NCI-H1105 (cell line): ENCODE data around the gene PTPN18.

ENCODE experiments used
- DNase-seq: peaks from one replicate; lab custom pipeline; 2025; lab: John Stamatoyannopoulos, UW

The PTPN18 gene

GRCh38 chr2:130339885-130340745, 15.7 kb upstream of the PTPN18 start:
- no peak for DNase-seq

- DNase-seq, result peak; percentile 41
Observed at GRCh38 chr2:130341562-130342019, 14.3 kb upstream of the PTPN18 start.

GRCh38 chr2:130342020-130342532, 13.8 kb upstream of the PTPN18 start:
- DNase-seq, result peak; percentile 91

DNA sequence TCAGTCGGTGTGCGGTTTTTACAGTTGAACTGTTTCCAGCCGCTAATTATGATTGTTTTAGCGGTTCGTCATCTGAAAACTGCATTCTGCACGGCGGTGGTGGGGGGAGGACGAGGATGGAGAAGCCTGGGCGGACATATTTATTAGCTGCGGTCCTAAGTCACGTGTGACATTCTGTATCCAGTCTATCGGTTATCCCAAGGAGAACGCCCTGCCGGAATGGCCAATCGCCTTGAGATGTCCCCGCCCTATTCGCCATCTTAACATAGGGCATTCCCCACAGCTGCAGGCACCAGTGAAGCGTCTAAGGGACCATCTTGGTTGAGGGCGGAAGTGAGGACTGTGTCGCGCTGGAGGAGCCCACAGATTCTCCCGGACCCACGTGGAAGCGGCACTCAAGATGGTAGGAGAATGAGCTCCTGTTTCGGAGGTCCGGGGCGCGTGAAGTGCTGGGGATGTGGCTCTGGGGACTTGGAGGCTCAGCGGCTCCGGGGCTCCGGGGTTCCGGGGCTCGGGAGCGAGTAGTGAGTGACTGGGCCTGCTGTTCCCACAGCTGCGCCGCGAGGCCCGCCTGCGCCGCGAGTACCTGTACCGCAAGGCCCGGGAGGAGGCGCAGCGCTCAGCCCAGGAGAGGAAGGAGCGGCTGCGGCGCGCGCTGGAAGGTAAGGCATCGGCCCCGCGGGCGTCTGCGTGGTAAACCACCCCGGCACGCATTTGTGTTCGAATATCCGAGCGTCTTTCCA, 13.2 kb upstream of the PTPN18 start, which contains the start of gene IMP4:
Gene IMP4 (plus strand): TSS at position 365 of the 743 bp plus-strand sequence. CDS start 36 bp downstream, at position 401.
- DNase-seq, result peak; percentile 97

- no peak for DNase-seq
Observed at GRCh38 chr2:130344578-130344977, 11.3 kb upstream of the PTPN18 start.

DNA sequence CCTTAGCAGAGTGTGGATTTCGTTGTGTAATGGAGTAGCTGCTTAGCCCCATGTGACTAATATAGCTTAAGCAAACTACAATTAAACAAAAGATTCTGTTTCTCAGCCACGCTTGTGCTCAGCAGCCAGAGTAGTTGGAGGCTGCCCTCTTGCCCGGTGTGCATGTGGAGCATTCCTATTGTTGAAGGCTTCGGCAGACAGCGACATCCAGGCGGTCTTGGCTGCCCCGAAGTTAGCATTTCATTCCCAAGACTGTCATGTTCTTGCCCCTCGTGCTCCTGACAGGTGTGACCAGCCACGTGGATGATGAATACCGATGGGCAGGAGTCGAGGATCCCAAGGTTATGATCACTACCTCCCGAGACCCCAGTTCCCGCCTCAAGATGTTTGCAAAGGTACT, 10.8 kb upstream of the PTPN18 start:
- no peak for DNase-seq

GRCh38 chr2:130345611-130346010, 10.2 kb upstream of the PTPN18 start:
- DNase-seq, result no peak

GRCh38 chr2:130346041-130346740, 9.7 kb upstream of the PTPN18 start:
- no peak for DNase-seq

GRCh38 chr2:130346741-130347066, 9.2 kb upstream of the PTPN18 start:
- DNase-seq, result no peak

DNA sequence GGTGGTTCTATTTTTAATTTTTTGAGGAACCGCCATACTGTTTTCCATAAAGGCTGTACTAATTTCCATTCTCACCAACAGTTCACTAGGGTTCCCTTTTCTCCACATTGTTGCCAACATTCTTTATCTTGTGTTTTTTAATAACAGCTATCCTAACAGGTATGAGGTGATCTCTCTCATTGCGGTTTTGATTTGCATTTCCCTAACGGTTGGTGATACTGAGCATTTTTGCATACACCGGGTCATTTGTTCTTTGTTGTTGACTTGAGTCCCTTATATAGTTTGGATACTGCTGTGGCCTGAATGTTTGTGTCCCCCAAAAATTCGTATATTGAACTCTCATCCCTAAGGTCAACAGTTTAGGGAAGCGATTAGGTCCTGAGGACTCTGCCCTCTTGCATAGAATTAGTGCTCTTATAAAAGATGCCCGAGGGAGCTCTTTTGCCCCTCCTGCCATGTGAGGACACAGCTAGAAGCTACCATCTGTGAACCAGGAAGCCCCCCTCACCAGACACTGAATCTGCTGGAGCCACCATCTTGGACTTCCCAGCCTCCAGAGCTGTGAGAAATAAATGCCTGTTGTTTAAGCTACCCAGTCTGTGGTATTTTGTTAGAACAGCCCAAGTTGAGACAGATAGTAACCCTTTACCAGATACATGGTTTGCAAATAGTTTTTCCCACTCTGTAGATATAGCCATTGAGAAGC, 8.5 kb upstream of the PTPN18 start:
- no peak for DNase-seq

DNA sequence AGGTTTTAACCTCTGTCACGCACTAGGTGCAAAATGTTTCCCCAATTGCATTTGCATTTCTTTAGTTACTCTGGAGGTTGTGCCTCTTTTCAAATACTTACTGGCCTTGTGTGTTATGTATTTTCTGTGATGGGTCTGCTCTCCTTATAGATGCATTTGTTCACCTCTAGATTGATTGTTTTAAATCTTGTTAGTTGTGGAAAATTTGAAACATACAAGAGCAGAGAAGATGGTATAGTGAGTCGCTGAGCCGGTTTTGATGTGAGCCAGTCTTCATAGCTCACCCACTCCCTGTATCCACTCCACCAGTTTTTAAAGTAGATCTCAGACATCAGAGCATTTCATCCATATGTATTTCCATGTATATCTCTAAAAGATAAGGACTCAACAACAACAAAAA, 6.7 kb upstream of the PTPN18 start:
- DNase-seq, result no peak

- DNase-seq, result no peak
Observed at GRCh38 chr2:130351711-130352110, 4.1 kb upstream of the PTPN18 start.

- no peak for DNase-seq
Observed at GRCh38 chr2:130352237-130352636, 3.6 kb upstream of the PTPN18 start.

DNA sequence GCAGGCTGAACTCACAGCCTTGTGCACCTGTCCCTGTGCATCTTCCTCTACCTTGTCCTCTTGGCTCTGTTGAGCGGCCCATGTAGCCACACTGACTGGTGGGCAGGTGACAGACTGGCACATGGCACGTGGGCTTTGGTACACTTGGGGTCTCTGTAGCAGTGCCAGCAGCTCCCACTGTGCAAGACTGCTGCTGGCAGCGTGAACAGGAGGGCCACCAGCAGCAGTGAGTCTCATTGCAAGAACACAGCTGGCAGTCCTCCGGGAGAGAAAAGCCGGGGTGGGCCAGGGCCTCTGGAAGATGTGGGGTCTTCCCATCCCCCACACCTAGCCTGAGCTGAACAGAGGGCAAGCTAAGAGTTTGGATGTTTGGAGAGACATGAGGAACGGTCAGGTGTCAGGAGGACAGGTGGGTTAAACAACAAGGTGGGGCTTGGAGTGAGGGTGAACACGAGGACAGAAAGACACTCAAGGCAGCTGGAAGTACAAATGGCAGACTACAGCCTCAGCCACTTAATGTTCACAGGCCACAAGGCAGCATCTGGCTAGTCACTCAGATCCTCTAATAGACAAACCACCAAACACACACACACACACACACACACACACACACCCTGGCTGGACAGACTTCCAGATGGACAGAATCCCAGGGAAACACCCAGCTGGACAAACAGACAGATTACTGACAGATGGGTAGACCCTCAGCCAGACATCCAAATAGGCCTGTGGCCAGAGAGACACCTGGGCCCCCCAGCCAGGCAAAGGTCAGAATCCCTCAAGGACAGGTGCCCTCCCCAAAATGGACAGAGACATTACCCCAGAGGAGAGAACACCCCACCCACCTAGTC, 2.3 kb upstream of the PTPN18 start:
- no peak for DNase-seq

GRCh38 chr2:130354139-130354428, 1.8 kb upstream of the PTPN18 start:
- DNase-seq, result no peak

DNA sequence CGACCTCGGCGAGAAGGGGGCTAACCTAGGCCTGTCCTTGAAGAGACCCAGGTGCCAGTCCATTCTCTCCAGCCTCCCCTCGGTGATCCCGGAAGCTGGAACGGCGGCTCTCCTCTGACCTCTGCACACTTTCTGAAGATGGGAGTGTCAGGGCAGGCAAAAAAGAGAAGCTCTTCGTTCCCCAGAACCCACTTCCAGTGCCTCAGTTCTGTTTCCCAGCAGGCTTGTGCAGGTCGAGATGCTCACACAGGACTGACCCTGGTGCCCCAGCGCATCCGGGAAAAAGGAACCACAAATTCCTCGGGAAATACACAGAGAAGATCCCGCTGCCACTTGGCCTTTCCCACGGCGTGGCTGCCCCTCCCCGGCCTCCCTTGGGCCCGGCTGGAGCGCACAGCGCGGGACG, 681 bp upstream of the PTPN18 start:
- DNase-seq, result no peak

DNA sequence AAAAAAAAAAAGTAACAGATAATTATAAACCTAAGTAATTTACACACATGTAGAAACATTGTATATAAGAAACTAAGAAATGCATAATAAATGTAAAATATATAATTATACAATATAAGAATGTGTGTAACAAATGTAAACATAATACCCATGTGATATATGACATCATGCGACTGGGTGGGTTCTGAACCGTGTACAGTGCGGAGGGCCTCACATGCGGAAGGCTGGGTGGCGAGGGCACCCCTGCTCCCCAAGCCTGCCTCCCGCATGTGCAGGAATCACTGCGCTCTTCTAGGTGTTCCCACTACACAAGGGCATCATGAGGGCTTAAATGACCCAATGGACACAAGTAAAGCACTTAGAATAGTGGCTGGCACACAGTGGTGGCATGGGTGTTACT, 2.0 kb downstream of the PTPN18 start:
- DNase-seq, result no peak

DNA sequence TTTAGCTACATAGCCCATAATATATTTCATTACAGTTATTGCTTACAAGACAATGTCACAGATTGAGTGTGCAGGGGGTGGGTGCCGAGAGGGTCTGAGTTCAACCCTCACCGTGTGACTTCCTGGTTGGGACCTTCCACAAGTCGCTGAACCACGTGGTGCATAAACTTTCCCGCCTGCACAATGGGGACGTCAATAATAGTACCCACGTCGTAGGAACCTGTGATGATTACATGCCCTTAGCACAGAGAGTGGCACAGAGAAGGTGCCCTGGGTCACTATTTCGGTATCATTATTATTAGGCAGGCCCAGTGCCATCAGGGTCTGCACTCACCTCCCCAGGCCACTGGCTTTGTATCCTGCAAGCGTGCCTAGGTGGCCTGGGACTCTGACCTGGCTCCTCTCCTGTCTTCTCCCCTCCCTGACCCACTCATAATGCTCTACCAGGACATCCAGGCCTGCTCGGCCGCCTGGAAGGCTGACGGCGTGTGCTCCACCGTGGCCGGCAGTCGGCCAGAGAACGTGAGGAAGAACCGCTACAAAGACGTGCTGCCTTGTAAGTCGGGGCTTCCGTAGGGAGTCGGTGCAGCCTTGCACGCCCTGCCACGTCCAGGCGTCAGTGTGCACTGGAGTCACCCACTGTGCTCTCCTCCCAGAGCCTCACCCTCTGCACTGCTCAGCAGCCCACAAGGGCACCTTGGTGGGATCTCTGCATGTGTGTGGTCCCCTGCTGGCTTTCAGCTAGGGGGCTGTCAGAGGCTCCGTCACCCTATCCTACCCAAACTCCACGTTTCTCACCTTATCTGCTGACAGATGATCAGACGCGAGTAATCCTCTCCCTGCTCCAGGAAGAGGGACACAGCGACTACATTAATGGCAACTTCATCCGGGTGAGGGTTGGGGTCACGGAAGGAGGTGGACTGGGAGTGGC, 2.8 kb downstream of the PTPN18 start:
- DNase-seq, result no peak

- no peak for DNase-seq
Observed at GRCh38 chr2:130359466-130359865, 3.6 kb downstream of the PTPN18 start.

DNA sequence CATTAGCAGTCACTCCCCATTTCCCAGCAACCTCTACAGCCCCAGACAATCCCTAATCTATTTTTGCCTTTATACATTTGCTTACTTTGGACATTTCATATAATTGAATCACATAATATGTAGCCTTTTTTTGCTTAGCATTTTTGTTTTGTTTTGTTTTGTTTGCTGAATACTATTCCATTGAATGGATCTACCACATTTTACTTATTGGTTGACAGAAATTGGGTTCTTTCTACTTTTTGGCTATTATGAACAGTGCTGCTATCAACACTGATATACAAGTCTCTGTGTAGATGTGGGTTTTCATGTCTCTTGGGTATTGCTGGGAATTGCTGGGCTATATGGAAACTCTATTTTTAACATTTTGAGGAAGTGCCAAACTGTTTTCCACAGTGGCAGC, 7.6 kb downstream of the PTPN18 start:
- no peak for DNase-seq
